Smooth muscle cell (in vitro differentiated cells): ENCODE data around the gene NFATC4. TPM values are rescaled to one million over a fixed set of nuclear protein-coding genes. Genes with fewer than 3 reads are reported as not detected.

Experiments
- DNase-seq: peaks from one replicate; lab custom pipeline; 2025; ENCODE audit not compliant: unreplicated experiment; lab: John Stamatoyannopoulos, UW
- H2AFZ ChIP-seq: fragments of 200-600 bp; sonication (generic); 2 replicates; pipeline ENCODE4 v1.6.0; 2016; ENCODE audit warnings: antibody characterized with exemption, low read depth, mild to moderate bottlenecking
- H3F3A ChIP-seq: fragments of 200-600 bp; sonication (generic); 2 replicates; pipeline ENCODE4 v1.6.0; 2017; ENCODE audit warnings: antibody characterized with exemption, low read depth
- H3K27ac ChIP-seq: fragments of 200-600 bp; sonication (generic); 2 replicates; pipeline ENCODE4 v1.5.1; 2016; ENCODE audit warnings: low read depth, mild to moderate bottlenecking
- H3K27me3 ChIP-seq: fragments of 200-600 bp; sonication (generic); 2 replicates; pipeline ENCODE4 v1.6.1; 2016; ENCODE audit warnings: low read depth, mild to moderate bottlenecking
- H3K36me3 ChIP-seq: fragments of 200-600 bp; sonication (generic); 2 replicates; pipeline ENCODE4 v1.5.1; 2016; ENCODE audit warnings: low read depth
- H3K4me1 ChIP-seq: fragments of 200-600 bp; sonication (generic); 2 replicates; pipeline ENCODE4 v1.5.1; 2016; ENCODE audit warnings: low read depth
- H3K4me2 ChIP-seq: fragments of 200-600 bp; sonication (generic); 2 replicates; pipeline ENCODE4 v1.6.0; 2016; ENCODE audit warnings: mild to moderate bottlenecking
- H3K4me3 ChIP-seq: fragments of 200-600 bp; sonication (generic); 2 replicates; pipeline ENCODE4 v1.5.1; 2016; ENCODE audit warnings: mild to moderate bottlenecking
- H3K79me2 ChIP-seq: fragments of 200-600 bp; sonication (generic); 2 replicates; pipeline ENCODE4 v1.6.0; 2016; ENCODE audit warnings: low read depth, mild to moderate bottlenecking
- H3K9ac ChIP-seq: fragments of 200-600 bp; sonication (generic); 2 replicates; pipeline ENCODE4 v1.6.0; 2016; ENCODE audit warnings: low read depth
- H3K9me3 ChIP-seq: fragments of 200-600 bp; sonication (generic); replicated peaks from 2 replicates; pipeline ENCODE4 v1.5.1; 2016; ENCODE audit warnings: low read depth
- H4K20me1 ChIP-seq: fragments of 200-600 bp; sonication (generic); 2 replicates; pipeline ENCODE4 v1.6.0; 2016; ENCODE audit warnings: low read depth
- WGBS: methylation state at CpG from one replicate; pipeline ENCODE4 v1.1.7; 2016; ENCODE audit warnings: low lambda C conversion rate; 5-methylcytosine and 5-hydroxymethylcytosine counted together
- polyA plus RNA-seq: library from polyadenylated mRNA; unstranded; fragments of >200 nt; fragmentation: Nextera tagmentation; extraction: Ambion mirVana; gene quantifications from 2 replicates; pipeline ENCODE4 v1.2.1, GENCODE V29; 2016
- total RNA-seq: library from RNA; depleted of rRNA; stranded (reverse); fragments of >200 nt; gene quantifications from 2 replicates; pipeline ENCODE4 v1.2.3, GENCODE V29; 2014
- TF ChIP-seq, protein P1 (sequence below): fragments of 200-600 bp; sonication (generic); IDR thresholded peaks from 2 replicates; pipeline ENCODE4 v1.5.1; 2017; ENCODE audit warnings: borderline replicate concordance, mild to moderate bottlenecking, antibody characterized with exemption; ENCODE audit not compliant: insufficient read depth, poor library complexity, severe bottlenecking

Gene NFATC4
- total and polyA plus RNA-seq, 2 experiments from 2014 or later: 44.6 to 84.7 TPM

DNA sequence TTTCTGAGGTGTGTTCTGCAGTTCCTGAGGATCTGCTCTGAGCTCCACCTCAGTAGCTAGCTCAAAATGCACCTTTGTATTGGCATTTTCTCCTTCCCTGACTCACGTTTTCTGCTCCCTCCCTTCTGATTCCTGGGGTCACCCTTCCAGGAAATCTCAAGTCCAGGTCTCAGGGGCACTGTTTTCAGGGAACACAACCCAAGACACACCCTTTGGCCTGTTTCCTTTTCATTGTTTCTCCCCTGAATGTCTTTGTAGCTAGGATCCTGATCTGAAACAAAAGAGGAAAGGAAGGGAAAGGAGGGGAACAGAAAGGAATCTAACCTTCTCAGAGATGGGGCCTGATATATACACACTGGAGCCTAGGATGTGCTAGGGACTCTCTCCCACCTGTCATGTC lies 20.9 kb upstream of the NFATC4 start:
- 42% methylated on average over 1 of the region's 1 CpG for WGBS
- Histone ChIP-seq H3K9ac (no peak overlapping the region), H3K4me3 (no peak overlapping the region), H3K4me2 (no peak overlapping the region), H3K36me3 (no peaks in the 10 kb centered on the region), H3F3A (no peaks in the 10 kb centered on the region), H4K20me1 (no peaks in the 10 kb centered on the region), H3K79me2 (no peaks in the 10 kb centered on the region), H3K9me3 (no peaks in the 10 kb centered on the region), H3K4me1 (no peaks in the 10 kb centered on the region), H2AFZ (no peak overlapping the region), H3K27me3 (peaks cover 88% of the 10 kb centered on the region), H3K27ac (no peak overlapping the region)
- DNase-seq: no peak
- TF ChIP-seq, protein P1, sequence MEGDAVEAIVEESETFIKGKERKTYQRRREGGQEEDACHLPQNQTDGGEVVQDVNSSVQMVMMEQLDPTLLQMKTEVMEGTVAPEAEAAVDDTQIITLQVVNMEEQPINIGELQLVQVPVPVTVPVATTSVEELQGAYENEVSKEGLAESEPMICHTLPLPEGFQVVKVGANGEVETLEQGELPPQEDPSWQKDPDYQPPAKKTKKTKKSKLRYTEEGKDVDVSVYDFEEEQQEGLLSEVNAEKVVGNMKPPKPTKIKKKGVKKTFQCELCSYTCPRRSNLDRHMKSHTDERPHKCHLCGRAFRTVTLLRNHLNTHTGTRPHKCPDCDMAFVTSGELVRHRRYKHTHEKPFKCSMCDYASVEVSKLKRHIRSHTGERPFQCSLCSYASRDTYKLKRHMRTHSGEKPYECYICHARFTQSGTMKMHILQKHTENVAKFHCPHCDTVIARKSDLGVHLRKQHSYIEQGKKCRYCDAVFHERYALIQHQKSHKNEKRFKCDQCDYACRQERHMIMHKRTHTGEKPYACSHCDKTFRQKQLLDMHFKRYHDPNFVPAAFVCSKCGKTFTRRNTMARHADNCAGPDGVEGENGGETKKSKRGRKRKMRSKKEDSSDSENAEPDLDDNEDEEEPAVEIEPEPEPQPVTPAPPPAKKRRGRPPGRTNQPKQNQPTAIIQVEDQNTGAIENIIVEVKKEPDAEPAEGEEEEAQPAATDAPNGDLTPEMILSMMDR: no peak

DNA sequence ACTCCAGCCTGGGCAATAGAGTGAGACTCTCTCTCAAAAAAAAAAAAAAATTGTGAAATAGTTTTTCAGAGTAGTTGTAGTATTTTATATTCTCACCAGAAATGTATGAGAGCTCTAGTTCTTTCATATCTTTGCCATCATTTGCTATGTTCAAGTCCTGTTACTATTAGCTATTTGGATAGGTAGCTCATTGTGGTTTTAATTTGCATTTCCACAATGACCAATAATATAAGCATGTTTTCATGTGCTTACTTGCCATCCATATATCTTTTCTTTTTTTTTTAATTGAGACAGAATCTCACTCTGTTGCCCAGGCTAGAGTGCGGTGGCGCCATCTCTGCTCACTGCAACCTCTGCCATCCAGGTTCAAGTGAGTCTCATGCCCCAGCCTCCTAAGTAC lies 19.8 kb upstream of the NFATC4 start:
- H3K4me2 ChIP-seq: no peak overlapping the region
- H3K4me1 ChIP-seq: no peaks in the 10 kb centered on the region
- peaks cover 88% of the 10 kb centered on the region for H3K27me3 ChIP-seq
- H3K9ac ChIP-seq: no peak overlapping the region
- WGBS: 92% methylated on average over 2 of the region's 2 CpGs
- no peaks in the 10 kb centered on the region for H3K36me3 ChIP-seq
- DNase-seq: no peak
- H3K79me2 ChIP-seq: no peaks in the 10 kb centered on the region
- H3F3A ChIP-seq: no peaks in the 10 kb centered on the region
- no peaks in the 10 kb centered on the region for H4K20me1 ChIP-seq
- no peak overlapping the region for H3K4me3 ChIP-seq
- no peak overlapping the region for H3K27ac ChIP-seq
- H3K9me3 ChIP-seq: no peaks in the 10 kb centered on the region
- TF ChIP-seq, protein P1: no peak
- H2AFZ ChIP-seq: no peak overlapping the region

DNA sequence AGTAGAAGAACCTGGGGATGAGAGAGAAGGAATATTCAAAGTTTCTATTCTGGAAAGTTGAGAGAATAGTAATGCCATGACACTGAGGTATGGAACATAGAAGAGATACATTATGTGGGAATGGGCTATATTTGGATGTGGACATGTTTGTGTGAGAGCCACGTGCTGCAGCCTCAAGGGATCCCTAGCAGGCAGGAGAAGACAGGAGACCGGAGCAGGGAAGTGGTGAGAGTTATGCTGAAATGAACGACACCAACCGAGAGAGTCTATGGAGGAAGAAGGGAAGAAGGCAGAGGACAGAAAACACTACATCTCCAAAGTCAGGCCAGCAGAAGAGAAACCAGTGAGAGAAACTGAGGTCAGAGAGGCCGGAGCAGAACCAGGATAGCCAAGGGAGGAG lies 18.2 kb upstream of the NFATC4 start:
- WGBS: 72% methylated on average over 5 of the region's 5 CpGs
- no peak overlapping the region for H3K4me3 ChIP-seq

DNA sequence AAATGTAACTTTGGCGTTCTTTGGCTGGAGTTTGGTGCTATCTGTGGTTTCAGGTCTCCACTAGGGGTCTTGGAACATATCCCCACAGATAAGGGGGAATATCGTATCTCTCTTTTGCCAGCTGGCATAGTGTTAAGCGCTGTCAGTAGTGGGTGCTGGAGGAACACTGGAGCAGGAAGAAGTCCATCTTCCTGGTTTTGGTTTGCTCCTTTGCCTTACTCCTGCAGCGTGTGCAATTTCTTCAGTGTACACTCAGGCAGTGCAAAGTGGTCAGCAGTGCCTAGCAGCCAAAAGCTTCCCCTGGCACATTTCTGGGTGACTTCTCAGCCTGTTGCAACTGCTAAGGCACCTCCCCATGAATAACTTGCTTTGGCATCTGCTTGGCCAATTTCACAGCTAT lies 16.5 kb upstream of the NFATC4 start:
- no peak overlapping the region for H3K9ac ChIP-seq
- H3K79me2 ChIP-seq: no peaks in the 10 kb centered on the region
- WGBS: 37% methylated on average over 4 of the region's 4 CpGs
- no peak overlapping the region for H2AFZ ChIP-seq
- H3F3A ChIP-seq: no peaks in the 10 kb centered on the region
- H3K4me1 ChIP-seq: no peaks in the 10 kb centered on the region
- no peaks in the 10 kb centered on the region for H3K36me3 ChIP-seq
- H3K27ac ChIP-seq: no peak overlapping the region
- TF ChIP-seq, protein P1: no peak
- no peaks in the 10 kb centered on the region for H3K9me3 ChIP-seq
- DNase-seq: no peak
- no peaks in the 10 kb centered on the region for H4K20me1 ChIP-seq
- H3K27me3 ChIP-seq: peaks cover 67% of the 10 kb centered on the region
- no peak overlapping the region for H3K4me2 ChIP-seq
- H3K4me3 ChIP-seq: no peak overlapping the region

More for the DNA sequence above, 18.2 kb upstream of the NFATC4 start:
- H2AFZ ChIP-seq: no peak overlapping the region
- H3K79me2 ChIP-seq: no peaks in the 10 kb centered on the region
- H3K9me3 ChIP-seq: no peaks in the 10 kb centered on the region
- no peaks in the 10 kb centered on the region for H3K36me3 ChIP-seq
- H3K9ac ChIP-seq: no peak overlapping the region
- peaks cover 79% of the 10 kb centered on the region for H3K27me3 ChIP-seq
- H3K27ac ChIP-seq: no peak overlapping the region
- H3K4me2 ChIP-seq: no peak overlapping the region
- no peak for DNase-seq
- no peaks in the 10 kb centered on the region for H3F3A ChIP-seq
- H3K4me1 ChIP-seq: no peaks in the 10 kb centered on the region
- TF ChIP-seq, protein P1: no peak
- H4K20me1 ChIP-seq: no peaks in the 10 kb centered on the region
